Dermis microvascular lymphatic vessel endothelial cell (primary cell): Measurements from ENCODE around the gene INSRR. TPM values are rescaled to one million over a fixed set of nuclear protein-coding genes. Genes with fewer than 3 reads are reported as not detected.

Source experiments
- DNase-seq, 2 donors: peaks; one replicate each; pipeline versions ENCODE4 v3.0.0 to v3.0.0-alpha.2; 2010; ENCODE audit warnings: low read depth in 2 of 2
- total RNA-seq: library from RNA; depleted of rRNA; stranded (reverse); fragments of >200 nt; gene quantifications from 2 replicates; pipeline ENCODE4 v1.2.1, GENCODE V29; 2014

INSRR gene
- total RNA-seq, 1 donor from 2014 or later: not detected

GRCh38 chr1:156894711-156895454 lies 36.0 kb upstream of the INSRR start:
- peak; percentile 40 to 89 for DNase-seq

DNA sequence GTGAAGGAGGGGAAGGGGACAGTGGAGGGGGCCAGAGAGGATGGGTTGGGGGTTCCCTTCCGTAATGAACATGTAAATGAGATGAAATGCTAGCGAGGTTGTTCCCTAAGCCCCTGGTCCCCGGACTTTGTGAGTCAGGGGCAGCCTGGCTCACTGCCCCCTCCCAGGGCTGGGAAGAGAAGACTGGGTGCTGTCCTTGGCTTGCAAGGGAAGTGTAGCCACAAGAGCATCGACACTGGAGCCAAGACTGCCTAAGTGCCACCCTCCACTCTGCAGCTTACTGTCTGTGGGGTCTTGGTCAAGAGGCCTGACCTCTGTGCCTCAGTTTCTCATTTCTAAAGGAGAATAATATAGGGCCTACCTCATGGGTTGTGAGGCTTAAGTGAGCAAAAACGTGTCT lies 35.1 kb upstream of the INSRR start:
- DNase-seq: peak in 1 of 2 donors; percentile 33

- peak; percentile 65 to 87 for DNase-seq
Measured at GRCh38 chr1:156893048-156893953, 34.4 kb upstream of the INSRR start, which contains the start of gene PEAR1. TSS of gene PEAR1 (plus strand) at chr1:156893718. CDS start at chr1:156903927, 10,209 bp downstream.

DNA sequence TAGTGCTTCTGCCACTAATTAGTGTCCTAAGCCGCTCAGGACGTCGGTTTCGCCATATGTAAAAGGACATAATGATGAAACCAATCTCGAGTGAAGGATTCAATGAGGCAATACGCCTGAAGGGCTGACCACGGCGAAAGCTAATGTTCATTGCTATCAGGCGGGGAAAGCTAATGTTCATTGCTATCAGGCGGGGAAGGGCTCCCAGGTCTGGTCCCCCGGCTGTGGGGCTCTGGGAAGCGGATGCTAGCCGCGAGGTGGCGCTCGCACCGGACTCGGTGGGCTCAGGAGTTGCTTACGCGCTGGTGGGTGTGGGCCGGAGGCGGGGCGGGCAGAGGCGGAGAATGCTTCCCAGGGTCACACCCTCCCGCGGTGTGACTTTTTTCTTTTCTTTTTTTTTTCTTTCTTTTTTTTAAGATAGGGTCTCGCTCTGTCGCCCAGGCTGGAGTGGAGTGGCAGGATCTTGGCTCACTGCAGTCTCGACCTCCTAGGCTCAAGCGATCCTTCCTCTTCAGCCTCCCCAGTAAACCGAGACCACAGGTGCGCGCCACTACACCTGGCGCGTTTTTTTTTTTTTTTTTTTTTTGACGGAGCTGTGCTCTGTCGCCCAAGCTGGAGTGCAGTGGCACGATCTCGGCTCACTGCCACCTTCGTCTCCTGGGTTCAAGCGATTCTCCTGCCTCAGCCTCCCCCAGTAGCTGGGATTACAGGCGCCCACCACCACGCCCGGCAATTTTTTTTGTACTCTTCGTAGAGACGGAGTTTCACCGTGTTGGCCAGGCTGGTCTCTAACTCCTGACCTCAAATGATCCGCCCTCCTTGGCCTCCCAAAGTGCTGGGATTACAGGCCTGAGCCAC lies 33.5 kb upstream of the INSRR start:
- peak; percentile 82 to 91 for DNase-seq

DNA sequence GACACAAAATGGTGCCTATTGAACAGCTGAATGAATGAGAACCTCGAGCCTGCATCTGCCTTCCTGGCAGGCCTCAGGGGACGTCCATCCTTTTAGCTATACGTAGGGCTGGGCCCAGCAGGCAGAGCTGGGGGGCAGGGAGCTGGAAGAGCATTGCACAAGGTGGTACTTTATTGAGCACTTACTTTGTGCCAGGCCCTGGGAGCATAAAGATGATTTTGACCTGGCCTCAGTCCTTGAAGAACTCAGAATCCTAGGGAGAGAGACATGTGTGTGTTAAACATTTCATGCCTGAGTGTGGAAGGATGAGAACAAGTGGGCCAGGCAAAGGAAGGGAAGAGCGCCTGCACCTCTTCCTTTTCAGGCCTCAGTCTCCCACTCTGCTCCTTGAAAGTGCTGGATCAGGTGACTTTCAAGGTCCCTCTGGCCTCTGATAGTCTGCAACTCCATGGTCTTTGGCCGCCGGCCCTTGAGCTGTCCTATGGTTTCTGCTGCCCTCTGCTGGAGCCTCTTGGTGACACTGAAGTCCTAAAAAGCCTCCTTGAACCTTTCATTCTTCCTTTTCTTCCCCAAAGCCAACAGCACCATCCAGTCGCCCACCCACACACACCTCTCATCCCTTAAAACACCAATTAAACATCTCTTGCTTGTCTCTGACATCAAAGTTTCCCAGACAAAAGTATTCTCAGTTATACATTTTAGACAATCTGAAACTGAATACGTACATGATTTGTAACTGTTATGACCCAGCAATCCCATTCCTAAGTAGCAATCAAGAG lies 31.1 kb upstream of the INSRR start:
- peak; percentile 40 to 82 for DNase-seq

DNA sequence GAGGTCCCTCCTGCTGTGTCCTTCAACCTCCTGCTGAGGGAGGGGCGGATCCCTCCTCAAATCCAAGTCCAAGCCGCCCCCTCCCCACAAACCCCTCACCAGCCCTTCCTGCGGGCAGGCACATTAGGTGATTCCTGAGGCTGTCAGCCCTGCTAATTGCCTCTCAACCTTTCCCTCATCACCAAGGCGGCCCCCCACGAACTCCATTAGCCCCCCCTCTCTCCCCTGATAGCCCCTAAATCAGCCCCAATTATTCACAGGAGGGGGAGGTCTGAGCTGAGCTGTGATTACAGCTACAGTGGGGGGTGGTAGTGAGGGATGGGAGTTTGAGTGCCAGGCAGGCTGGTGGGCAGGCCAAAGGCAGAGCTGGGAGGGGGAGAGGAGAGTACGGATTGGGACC lies 28.8 kb upstream of the INSRR start:
- no peak for DNase-seq

- no peak for DNase-seq
Measured at GRCh38 chr1:156887317-156887716, 28.4 kb upstream of the INSRR start.

- DNase-seq: no peak
Measured at GRCh38 chr1:156886583-156887281, 27.8 kb upstream of the INSRR start.

GRCh38 chr1:156885880-156886355 lies 27.0 kb upstream of the INSRR start:
- DNase-seq: no peak

- no peak for DNase-seq
Measured at GRCh38 chr1:156885314-156885713, 26.4 kb upstream of the INSRR start.

GRCh38 chr1:156884560-156885184 lies 25.8 kb upstream of the INSRR start:
- no peak for DNase-seq

DNA sequence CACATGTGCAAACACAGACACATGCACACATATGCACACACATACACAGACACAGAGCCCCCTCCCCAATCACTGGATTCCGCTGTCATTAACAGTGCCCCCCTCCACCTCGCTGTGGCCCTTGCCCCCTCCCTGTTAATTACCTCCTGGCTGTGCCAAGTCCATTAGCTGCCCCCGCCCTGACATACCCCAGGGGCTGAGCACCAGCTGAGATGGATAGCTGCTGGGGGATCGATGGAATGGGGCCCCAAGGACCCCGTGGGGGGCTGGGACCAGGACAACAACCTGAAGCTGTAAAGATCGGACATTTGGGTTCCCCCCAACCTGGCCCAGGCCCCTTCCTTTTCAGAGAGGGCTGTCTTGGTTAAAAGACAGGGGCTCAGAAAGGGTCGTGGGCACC lies 25.0 kb upstream of the INSRR start:
- no peak for DNase-seq

DNA sequence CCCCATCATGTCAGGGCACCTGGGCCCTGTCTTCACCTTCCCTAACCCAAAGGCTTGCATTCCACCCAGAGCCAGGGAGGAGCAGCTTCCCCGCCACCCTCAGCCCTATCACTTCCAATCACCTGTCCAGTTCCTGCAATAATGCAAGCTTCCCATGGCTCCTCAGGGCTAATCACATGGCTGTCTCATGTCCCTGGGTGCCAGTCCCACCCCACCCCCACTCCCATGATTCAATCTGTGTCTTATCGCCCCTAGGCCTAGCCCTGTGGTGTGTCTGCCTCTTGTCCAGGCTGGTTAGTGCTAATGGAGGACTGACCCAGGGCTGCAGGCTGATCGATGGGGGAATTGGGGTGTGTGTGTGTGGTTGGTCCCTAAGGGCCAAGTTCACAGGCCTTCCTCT lies 23.6 kb upstream of the INSRR start:
- DNase-seq: no peak

DNA sequence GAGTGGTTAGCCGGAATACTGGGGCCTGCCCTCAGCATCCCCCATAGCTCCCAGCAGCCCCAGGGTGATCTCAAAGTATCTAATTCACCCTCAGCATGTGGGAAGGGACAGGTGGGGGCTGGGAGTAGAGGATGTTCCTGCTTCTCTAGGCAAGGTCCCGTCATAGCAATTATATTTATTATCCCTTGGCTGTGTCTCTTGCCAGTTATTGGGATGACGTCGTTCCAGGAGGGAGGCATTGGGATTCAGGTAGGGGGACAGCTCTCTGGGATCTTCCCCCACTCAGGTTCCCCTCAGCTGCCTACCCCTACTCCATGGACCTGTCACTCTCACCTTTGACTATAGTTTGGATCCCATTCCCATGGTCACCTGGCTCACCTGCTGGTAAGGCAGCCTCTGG lies 22.7 kb upstream of the INSRR start:
- no peak for DNase-seq

DNA sequence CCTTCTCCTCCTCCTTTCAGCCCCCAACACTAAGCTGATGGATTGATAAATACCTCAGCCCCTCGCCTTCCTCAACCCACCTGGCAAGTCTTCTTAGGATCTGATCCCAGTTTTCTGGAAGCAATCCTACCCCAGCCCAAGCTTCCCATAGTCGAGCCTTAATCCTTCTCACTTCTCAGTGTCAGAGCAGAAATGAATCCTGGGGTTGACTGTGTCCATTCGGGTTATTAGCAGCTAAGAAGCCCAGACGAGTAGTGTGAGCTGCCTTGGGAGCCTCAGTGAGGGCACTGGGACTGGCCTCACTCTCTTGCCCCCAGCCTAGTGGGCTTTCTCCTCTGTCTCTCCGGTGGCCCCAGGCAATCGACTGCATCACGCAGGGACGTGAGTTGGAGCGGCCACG lies 22.2 kb upstream of the INSRR start:
- no peak for DNase-seq

GRCh38 chr1:156880473-156880872 lies 21.6 kb upstream of the INSRR start:
- no peak for DNase-seq

DNA sequence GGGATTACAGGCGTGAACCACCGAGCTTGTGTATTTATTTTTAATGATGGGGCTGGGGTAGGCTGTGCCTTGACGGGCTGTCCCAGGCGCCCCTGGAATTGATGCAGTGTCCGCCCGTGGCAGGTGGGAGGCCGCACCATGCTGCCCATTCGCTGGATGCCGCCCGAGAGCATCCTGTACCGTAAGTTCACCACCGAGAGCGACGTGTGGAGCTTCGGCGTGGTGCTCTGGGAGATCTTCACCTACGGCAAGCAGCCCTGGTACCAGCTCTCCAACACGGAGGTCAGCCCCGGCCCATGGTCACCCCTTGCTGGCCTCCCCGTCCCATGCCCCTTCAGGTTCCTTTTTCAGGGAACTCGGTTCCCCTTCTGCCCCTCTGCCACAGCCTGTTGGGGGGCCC lies 21.0 kb upstream of the INSRR start:
- DNase-seq: no peak

- DNase-seq: no peak
Measured at GRCh38 chr1:156877433-156878170, 18.7 kb upstream of the INSRR start.

- DNase-seq: no peak
Measured at GRCh38 chr1:156876281-156876680, 17.4 kb upstream of the INSRR start.
